GM12878 (cell line): ENCODE results near the gene GKN2. TPM values are rescaled to one million over a fixed set of nuclear protein-coding genes. Genes with fewer than 3 reads are reported as not detected.

Experiments used
- ATAC-seq: fragments of 200-7000 bp; cut with Tn5 transposase; 3 replicates; pipeline ENCODE4 v1.9.1; 2020; ENCODE audit warnings: mild to moderate bottlenecking, moderate library complexity
- BruUV-seq: library from RNA; stranded (reverse); fragments of 400-500 nt; replicated peaks from 2 replicates; lab custom pipeline; 2021; lab: Mats Ljungman, UMichigan
- CTCF ChIA-PET: fragments of 300-600 bp; sonication (Branson Sonifier 250); formaldehyde crosslinking; extraction: SDS; loops from one replicate; lab custom pipeline; 2021; ENCODE audit warnings: inconsistent platforms; lab: Yijun Ruan, JAX
- POLR2A ChIA-PET: fragments of 350-600 bp; formaldehyde crosslinking; extraction: SDS; loops from one replicate; lab custom pipeline; 2021; ENCODE audit warnings: inconsistent platforms; lab: Charles Lee
- RAD21 ChIA-PET: fragments of 300-600 bp; sonication (Branson Sonifier 250); formaldehyde crosslinking; loops from one replicate; lab custom pipeline; 2023; ENCODE audit warnings: antibody characterized with exemption; ENCODE audit not compliant: unreplicated experiment; lab: Charles Lee
- SMC1A ChIA-PET: fragments of 300-600 bp; sonication (Branson Sonifier 250); formaldehyde crosslinking; loops from one replicate; lab custom pipeline; 2023; ENCODE audit not compliant: unreplicated experiment, uncharacterized antibody; lab: Charles Lee
- DNase-seq: peaks from one replicate; pipeline ENCODE4 v3.0.0-alpha.2; 2011; ENCODE audit warnings: low read depth, low spot score
- FAIRE-seq: peaks from 3 replicates; lab custom pipeline; 2011; peaks lifted over from hg19 to GRCh38; lab: Jason Lieb, UNC
- H2AFZ ChIP-seq: 2 replicates; pipeline ENCODE4 v1.6.0; 2011; ENCODE audit warnings: low read depth, low read length, control low read depth; ENCODE audit not compliant: control insufficient read depth
- H3K27ac ChIP-seq: 2 replicates; pipeline ENCODE4 v1.5.1; 2011; ENCODE audit warnings: control low read depth; ENCODE audit not compliant: control insufficient read depth, insufficient read depth
- H3K27me3 ChIP-seq, 2 experiments: replicated peaks in 1 of 2; 2 replicates each; pipeline versions ENCODE4 v1.6.0 to v1.6.1; 2011; ENCODE audit warnings: low read length in 1 of 2; ENCODE audit not compliant: control insufficient read depth in 2 of 2, insufficient read depth in 2 of 2
- H3K36me3 ChIP-seq, 2 experiments: 2 replicates each; pipeline ENCODE4 v1.5.1; 2011; ENCODE audit warnings: low read length in 1 of 2; ENCODE audit not compliant: control insufficient read depth in 2 of 2, insufficient read depth in 2 of 2
- H3K4me1 ChIP-seq: 2 replicates; pipeline ENCODE4 v1.6.1; 2011; ENCODE audit warnings: mild to moderate bottlenecking, low read length, moderate library complexity, mixed read lengths; ENCODE audit not compliant: control insufficient read depth, insufficient read depth
- H3K4me2 ChIP-seq: 2 replicates; pipeline ENCODE4 v1.6.0; 2011; ENCODE audit warnings: control low read depth; ENCODE audit not compliant: control insufficient read depth, insufficient read depth
- H3K4me3 ChIP-seq: fragments of 200-600 bp; sonication (generic); 2 replicates; pipeline ENCODE4 v1.5.1; 2016
- H3K79me2 ChIP-seq: 2 replicates; pipeline ENCODE4 v1.6.0; 2011; ENCODE audit warnings: low read length; ENCODE audit not compliant: control insufficient read depth, insufficient read depth
- H3K9ac ChIP-seq: 2 replicates; pipeline ENCODE4 v1.8.0; 2011; ENCODE audit warnings: low read length, control low read depth, mixed read lengths; ENCODE audit not compliant: control insufficient read depth, insufficient read depth
- H3K9me3 ChIP-seq: replicated peaks from 3 replicates; pipeline ENCODE4 v1.5.1; 2011; ENCODE audit warnings: mild to moderate bottlenecking, low read length; ENCODE audit not compliant: control insufficient read depth, insufficient read depth
- H4K20me1 ChIP-seq: 2 replicates; pipeline ENCODE4 v1.6.0; 2011; ENCODE audit not compliant: control insufficient read depth, insufficient read depth
- BCL11A ChIP-seq: IDR thresholded peaks from 2 replicates; pipeline ENCODE4 v1.6.1; 2011; ENCODE audit warnings: low read depth, low read length
- BCL3 ChIP-seq: IDR thresholded peaks from 2 replicates; pipeline ENCODE4 v1.6.1; 2011; ENCODE audit warnings: borderline replicate concordance, low read depth, mild to moderate bottlenecking, moderate library complexity, low read length; ENCODE audit not compliant: insufficient read depth, poor library complexity, severe bottlenecking
- CBX5 ChIP-seq: sonication (generic); IDR thresholded peaks from 2 replicates; pipeline ENCODE4 v1.6.1; 2016; ENCODE audit warnings: low read depth, moderate library complexity, mild to moderate bottlenecking, inconsistent platforms
- HDGF ChIP-seq: fragments of 450-650 bp; IDR thresholded peaks from 2 replicates; pipeline ENCODE4 v1.6.1; 2016; ENCODE audit warnings: antibody characterized with exemption
- KAT2A ChIP-seq: conservative IDR thresholded peaks from 2 replicates; pipeline ENCODE4 v1.6.1; 2011; ENCODE audit warnings: low read depth, low read length; ENCODE audit not compliant: control insufficient read depth
- MYC ChIP-seq: IDR thresholded peaks from 2 replicates; pipeline ENCODE4 v1.6.1; 2011; ENCODE audit warnings: mild to moderate bottlenecking, low read length, moderate library complexity, inconsistent platforms; ENCODE audit not compliant: insufficient read depth, insufficient replicate concordance, insufficient read length, severe bottlenecking
- NR2C2 ChIP-seq: IDR thresholded peaks from 2 replicates; pipeline ENCODE4 v1.6.1; 2011; ENCODE audit warnings: borderline replicate concordance, low read depth; ENCODE audit not compliant: control insufficient read depth, insufficient read length
- RB1 ChIP-seq: fragments of 450-650 bp; formaldehyde crosslinking; IDR thresholded peaks from 2 replicates; pipeline ENCODE4 v1.6.1; 2017; ENCODE audit warnings: mild to moderate bottlenecking, borderline replicate concordance
- RBBP5 ChIP-seq: fragments of 200-600 bp; sonication (generic); conservative IDR thresholded peaks from 2 replicates; pipeline ENCODE4 v1.6.1; 2016
- RUNX3 ChIP-seq: IDR thresholded peaks from 2 replicates; pipeline ENCODE4 v1.6.1; 2012; ENCODE audit warnings: low read length, inconsistent platforms
- SIX5 ChIP-seq: IDR thresholded peaks from 2 replicates; pipeline ENCODE4 v1.6.1; 2011; ENCODE audit warnings: mild to moderate bottlenecking, low read depth, low read length, moderate library complexity; ENCODE audit not compliant: severe bottlenecking
- SPI1 ChIP-seq: IDR thresholded peaks from 2 replicates; pipeline ENCODE4 v1.6.1; 2011; ENCODE audit warnings: low read depth, mild to moderate bottlenecking, low read length, moderate library complexity, borderline replicate concordance; ENCODE audit not compliant: insufficient read depth
- ZNF207 ChIP-seq: fragments of 450-650 bp; IDR thresholded peaks from 2 replicates; pipeline ENCODE4 v1.6.1; 2014; ENCODE audit warnings: antibody characterized with exemption, mild to moderate bottlenecking, borderline replicate concordance
- in situ Hi-C: fragments of 300-500 bp; cut with MboI; formaldehyde crosslinking; loops from 9 replicates; pipeline ENCODE4 v1.14.3; 2018; ENCODE audit warnings: mixed read lengths
- intact Hi-C: fragments of 100-400 bp; cut with micrococcal nuclease; formaldehyde crosslinking; loops from one replicate; pipeline ENCODE4 v1.14.2; 2022; ENCODE audit not compliant: unreplicated experiment
- polyA plus RNA-seq, 11 experiments: library from polyadenylated mRNA; depleted of rRNA in 4 of 11; unstranded in 6 of 11; stranded (reverse) in 5 of 11; fragments of >200 nt; fragmentation: Nextera tagmentation in 4 of 11; fragmentation: Illumina TruSeq in 1 of 11; extraction: Ambion mirVana in 4 of 11; extraction: Trizol in 1 of 11; gene quantifications; 1 replicate in 1 of 11; 2 replicates in 10 of 11; pipeline versions ENCODE4 v1.2.1 to v1.2.3, GENCODE V29; 2011 to 2016; ENCODE audit warnings: inconsistent platforms in 2 of 11, missing spikeins in 2 of 11, low read depth in 1 of 11
- total RNA-seq, 4 experiments: library from RNA; depleted of rRNA in 3 of 4; stranded (reverse); fragments of >200 nt in 3 of 4; fragmentation: Illumina TruSeq in 1 of 4; extraction: Trizol in 1 of 4; gene quantifications; 2 replicates each; pipeline versions ENCODE4 v1.2.1 to v1.2.3, GENCODE V29; 2013 to 2021

Gene GKN2
- total and polyA plus RNA-seq, 10 of the 15 experiments (the other 5 are each of a cell fraction or from before 2014, with no cell fraction given), result not detected

DNA sequence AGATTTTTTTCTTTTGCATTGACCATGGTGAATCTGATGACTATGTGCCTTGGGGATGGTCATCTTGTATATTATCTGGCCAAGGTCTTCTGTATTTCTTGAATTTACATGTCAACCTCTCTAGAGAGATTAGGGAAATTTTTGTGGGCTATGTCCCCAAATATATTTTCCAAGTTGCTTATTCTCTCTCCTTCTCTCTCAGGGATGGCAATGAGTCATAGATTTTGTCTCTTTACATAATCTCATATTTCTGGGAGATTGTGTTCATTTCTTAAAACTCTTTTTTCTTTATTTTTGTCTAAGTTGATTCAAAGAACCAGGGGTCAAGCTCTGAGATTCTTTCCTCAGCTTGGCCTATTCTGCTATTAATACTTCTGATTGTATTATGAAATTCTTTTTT lies 9.9 kb downstream of the GKN2 start:
- Histone ChIP-seq H3K36me3 (no peaks in the 10 kb centered on the region), H3K4me1 (no peaks in the 10 kb centered on the region), H3K79me2 (no peaks in the 10 kb centered on the region), H3K4me3 (no peak overlapping the region), H3K27ac (no peak overlapping the region), H2AFZ (no peak overlapping the region), H3K4me2 (no peak overlapping the region), H3K27me3 (peaks cover 0 to 3% of the 10 kb centered on the region in 2 experiments; a peak in 1 of 4 replicates), H3K9me3 (no peaks in the 10 kb centered on the region), H4K20me1 (no peaks in the 10 kb centered on the region), H3K9ac (no peak overlapping the region)
- ChIA-PET POLR2A (no interaction called here), SMC1A (interaction anchor here (0.9 to 1.2 kb wide), 3 partner anchors 10 to 264 kb away, joined by 3 read pairs; no protein-coding TSS in a partner anchor), CTCF (interaction anchor here (0.6 to 2.8 kb wide), 20 partner anchors 8 to 1715 kb away, joined by 3 to 26 read pairs (median 7); partner anchors contain the start of gene GKN2), RAD21 (interaction anchor here (0.6 to 1.7 kb wide), 3 partner anchors 18 to 938 kb away, joined by 3 to 4 read pairs (median 3); no protein-coding TSS in a partner anchor)
- in situ Hi-C loops (no loop called here), intact Hi-C loops (loop anchor here (2.0 kb wide), 1 partner anchor 364 kb away; no protein-coding TSS in a partner anchor)
- BruUV-seq, result no TSS peak
- no peak for FAIRE-seq
- TF ChIP-seq RUNX3, result no peak
- no peak for TF ChIP-seq MYC
- no peak for TF ChIP-seq RBBP5
- TF ChIP-seq CBX5, result no peak
- TF ChIP-seq SIX5, result no peak
- TF ChIP-seq NR2C2, result no peak
- TF ChIP-seq KAT2A, result no peak
- TF ChIP-seq RB1, result no peak
- TF ChIP-seq SPI1, result no peak
- no peak for TF ChIP-seq HDGF
- TF ChIP-seq BCL11A, result no peak
- no peak for TF ChIP-seq ZNF207
- TF ChIP-seq BCL3, result no peak
- no peak for DNase-seq
- no peak for ATAC-seq
